ENCODE data around the gene MFAP3L.

The MFAP3L gene

GRCh38 chr4:169941141-169941540 lies 85.1 kb downstream of the MFAP3L start:
- no peak for DNase-seq (ENCODE audit: low read depth, low spot score)

DNA sequence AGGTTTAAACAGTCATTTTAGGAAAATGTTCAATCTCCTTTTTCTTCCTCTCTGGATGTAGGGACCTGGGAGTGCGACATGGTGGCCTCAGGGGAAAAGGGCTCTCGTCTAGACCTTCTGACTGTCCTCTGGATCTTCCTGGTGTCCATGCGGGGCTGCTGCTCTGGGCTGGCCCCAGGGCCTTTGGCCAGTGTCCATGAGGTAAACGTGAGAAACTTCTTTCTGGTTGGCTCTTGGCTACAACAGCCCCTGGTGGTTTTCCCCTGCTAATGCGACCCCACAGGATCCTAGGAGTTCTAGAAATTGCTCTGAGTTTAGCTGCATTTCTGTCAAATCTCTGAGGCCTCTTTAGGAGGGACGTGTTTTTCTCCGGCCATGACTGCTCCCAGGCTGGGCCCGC lies 85.7 kb downstream of the MFAP3L start:
- DNase-seq (ENCODE audit: low read depth, low spot score), result no peak

All from smooth muscle cell of the brain vasculature (primary cell).